ENCODE results near the gene RFX8. TPM values are rescaled to one million over a fixed set of nuclear protein-coding genes. Genes with fewer than 3 reads are reported as not detected.

Gene RFX8
- total and polyA plus RNA-seq, 7 donors, result 0.12 to 0.83 TPM; not detected in 5

DNA sequence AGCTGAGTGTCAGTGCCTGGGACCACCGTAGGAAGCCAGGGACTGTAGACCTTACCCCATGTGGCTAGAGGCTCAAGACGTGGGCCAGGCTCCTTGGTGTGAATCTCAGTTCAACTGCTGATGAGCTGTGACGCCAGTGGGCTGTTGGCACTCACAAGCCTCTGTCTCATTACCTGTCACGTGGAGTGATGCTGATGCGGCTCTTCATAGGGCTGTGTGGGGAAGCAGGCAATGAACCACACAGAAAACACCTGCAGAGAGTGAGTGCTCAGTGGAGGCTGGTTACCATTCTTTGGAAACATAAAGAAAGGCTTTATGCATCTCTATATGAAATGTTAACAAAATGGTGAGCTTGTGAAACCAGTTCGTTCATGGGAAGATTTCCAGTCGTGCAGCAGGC, 123.7 kb downstream of the RFX8 start:
- TF ChIP-seq, protein P1, sequence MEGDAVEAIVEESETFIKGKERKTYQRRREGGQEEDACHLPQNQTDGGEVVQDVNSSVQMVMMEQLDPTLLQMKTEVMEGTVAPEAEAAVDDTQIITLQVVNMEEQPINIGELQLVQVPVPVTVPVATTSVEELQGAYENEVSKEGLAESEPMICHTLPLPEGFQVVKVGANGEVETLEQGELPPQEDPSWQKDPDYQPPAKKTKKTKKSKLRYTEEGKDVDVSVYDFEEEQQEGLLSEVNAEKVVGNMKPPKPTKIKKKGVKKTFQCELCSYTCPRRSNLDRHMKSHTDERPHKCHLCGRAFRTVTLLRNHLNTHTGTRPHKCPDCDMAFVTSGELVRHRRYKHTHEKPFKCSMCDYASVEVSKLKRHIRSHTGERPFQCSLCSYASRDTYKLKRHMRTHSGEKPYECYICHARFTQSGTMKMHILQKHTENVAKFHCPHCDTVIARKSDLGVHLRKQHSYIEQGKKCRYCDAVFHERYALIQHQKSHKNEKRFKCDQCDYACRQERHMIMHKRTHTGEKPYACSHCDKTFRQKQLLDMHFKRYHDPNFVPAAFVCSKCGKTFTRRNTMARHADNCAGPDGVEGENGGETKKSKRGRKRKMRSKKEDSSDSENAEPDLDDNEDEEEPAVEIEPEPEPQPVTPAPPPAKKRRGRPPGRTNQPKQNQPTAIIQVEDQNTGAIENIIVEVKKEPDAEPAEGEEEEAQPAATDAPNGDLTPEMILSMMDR (IDR thresholded peaks at IDR 0.05), result no peak
- TF ChIP-seq POLR2AphosphoS5 (IDR thresholded peaks at IDR 0.05), result no peak
- no peak for TF ChIP-seq EP300 (IDR thresholded peaks at IDR 0.05)
- TF ChIP-seq POLR2A (IDR thresholded peaks at IDR 0.05), result no peak
- Histone ChIP-seq H3K4me1 (no peaks in the 10 kb centered on the region), H3K9me3 (no peaks in the 10 kb centered on the region), H3K4me3 (no peak overlapping the region), H3K27me3 (no peaks in the 10 kb centered on the region), H3K36me3 (no peaks in the 10 kb centered on the region), H3K27ac (no peak overlapping the region)
- 90 to 92% methylated on average over 7 of the region's 7 CpGs for WGBS, 2 donors
- intact Hi-C loops (cut with DNase I), result no loop called here
- no peak for DNase-seq

DNA sequence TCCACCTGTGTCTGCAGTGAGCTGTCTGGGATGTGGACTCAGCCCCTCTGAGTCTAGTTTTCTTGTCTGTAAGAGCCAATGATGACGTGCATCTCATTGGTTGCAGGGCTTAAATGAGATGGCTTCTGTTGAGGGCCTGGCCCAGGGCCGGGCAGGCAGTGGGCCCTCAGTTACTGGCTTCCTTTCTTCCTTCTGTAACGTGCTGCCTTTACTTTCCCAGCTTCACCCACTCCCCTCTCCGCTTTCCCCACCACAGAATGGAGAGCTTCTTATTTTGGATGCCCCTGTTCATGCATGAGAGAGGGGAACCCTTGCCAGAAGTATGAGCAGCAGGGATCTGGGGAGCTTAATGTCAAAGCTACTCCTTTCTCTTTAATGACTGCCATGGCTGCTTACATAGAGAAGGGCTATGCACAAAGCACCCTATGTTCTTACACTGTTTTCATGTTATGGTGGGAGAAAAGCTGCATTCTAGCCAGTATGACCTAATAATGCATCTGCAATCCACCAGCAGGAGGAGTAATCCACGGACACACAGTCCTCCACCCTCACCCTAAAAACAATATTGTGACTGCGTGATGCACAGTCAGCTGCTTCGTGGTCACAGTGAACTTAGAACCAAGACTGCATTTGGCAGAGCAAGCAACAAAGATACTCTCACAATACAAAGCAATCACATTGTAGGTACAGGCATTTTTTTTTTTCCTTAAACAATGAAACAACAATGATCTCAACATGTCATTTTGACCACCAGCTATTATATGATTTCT, 124.8 kb downstream of the RFX8 start:
- DNase-seq, result no peak
- Histone ChIP-seq H3K4me3 (no peak overlapping the region), H3K9me3 (no peaks in the 10 kb centered on the region), H3K36me3 (no peaks in the 10 kb centered on the region), H3K27ac (no peak overlapping the region), H3K27me3 (no peaks in the 10 kb centered on the region), H3K4me1 (no peaks in the 10 kb centered on the region)
- TF ChIP-seq, protein P1 (IDR thresholded peaks at IDR 0.05), result no peak
- TF ChIP-seq POLR2A (IDR thresholded peaks at IDR 0.05) (no peak), EP300 (IDR thresholded peaks at IDR 0.05) (no peak), POLR2AphosphoS5 (IDR thresholded peaks at IDR 0.05) (no peak)
- 74 to 76% methylated on average over 7 of the region's 7 CpGs for WGBS, 2 donors
- intact Hi-C loops (cut with DNase I), result loop anchor here (10.0 kb wide), 1 partner anchor 1095 kb away; no protein-coding TSS in a partner anchor

GRCh38 chr2:101348883-101349282, 126.0 kb downstream of the RFX8 start:
- intact Hi-C loops (cut with DNase I), result loop anchor here (10.0 kb wide), 1 partner anchor 1096 kb away; no protein-coding TSS in a partner anchor
- H3K27me3 ChIP-seq, result no peaks in the 10 kb centered on the region

More at GRCh38 chr2:101348883-101349282, 126.0 kb downstream of the RFX8 start:
- no peak overlapping the region for H3K27ac ChIP-seq
- no peaks in the 10 kb centered on the region for H3K4me1 ChIP-seq
- no peaks in the 10 kb centered on the region for H3K36me3 ChIP-seq
- H3K9me3 ChIP-seq, result no peaks in the 10 kb centered on the region
- DNase-seq, result no peak
- H3K4me3 ChIP-seq, result no peak overlapping the region
- TF ChIP-seq EP300 (IDR thresholded peaks at IDR 0.05) (no peak), POLR2AphosphoS5 (IDR thresholded peaks at IDR 0.05) (no peak), POLR2A (IDR thresholded peaks at IDR 0.05) (no peak)
- TF ChIP-seq, protein P1 (IDR thresholded peaks at IDR 0.05), result no peak
- 22 to 70% methylated on average over 1 of the region's 1 CpG for WGBS, 2 donors

Other genes with a start within 250 kb of the RFX8 start
- 10 to 100 TPM; 21.4 to 27.4 (median 22.1) TPM for gene CNOT11, start 222.2 kb downstream of the RFX8 start, total RNA-seq
- 10 to 100 TPM; 22.8 to 33.7 (median 27.5) TPM for gene CNOT11, start 222.2 kb downstream of the RFX8 start, polyA plus RNA-seq
- 10 to 100 TPM; 40.0 to 65.4 (median 56.5) TPM for gene RNF149, start 166.4 kb downstream of the RFX8 start, total RNA-seq
- 10 to 100 TPM; 11.4 to 29.5 (median 20.8) TPM for gene RNF149, start 166.4 kb downstream of the RFX8 start, polyA plus RNA-seq
- under 1 TPM in 2 of 4 donors, not detected in 2; 0.28 to 0.36 TPM for gene CREG2, start 87.6 kb downstream of the RFX8 start, total RNA-seq
- gene CREG2, start 87.6 kb downstream of the RFX8 start, polyA plus RNA-seq, result under 1 TPM in 1 of 3 donors, not detected in 2; 0.06 TPM
- 10 to 100 TPM; 37.2 to 62.9 (median 48.9) TPM for gene MAP4K4, start 222.6 kb upstream of the RFX8 start, total RNA-seq
- gene MAP4K4, start 222.6 kb upstream of the RFX8 start, polyA plus RNA-seq, result 10 to 100 TPM in 2 of 3 donors, 1 to 10 TPM in 1; 8.8 to 28.6 (median 11.4) TPM

Measured in sigmoid colon (tissue), 7 donors.